RCC 7860 (cell line): ENCODE data around the gene AP1S2.
"Not testable (repeated sequence)": the region's sequence is repeated elsewhere in the genome, so short reads cannot be mapped to it uniquely, and the experiment has no call there.

Experiments
- DNase-seq: peaks from one replicate; pipeline ENCODE4 v3.0.0-alpha.2; 2015; ENCODE audit warnings: low spot score
- FAIRE-seq: peaks from 2 replicates; lab custom pipeline; 2012; peaks lifted over from hg19 to GRCh38; lab: Jason Lieb, UNC

Gene AP1S2

GRCh38 chrX:15855568-15856221 lies 1.1 kb upstream of the AP1S2 start:
- no peak for DNase-seq
- no peak for FAIRE-seq

GRCh38 chrX:15854080-15854655 lies 445 bp downstream of the AP1S2 start:
- no peak for FAIRE-seq
- DNase-seq = peak; percentile 23

GRCh38 chrX:15853586-15854079 lies 980 bp downstream of the AP1S2 start:
- FAIRE-seq = peak; percentile 41

GRCh38 chrX:15849555-15849954 lies 5.1 kb downstream of the AP1S2 start:
- no peak for DNase-seq
- no peak for FAIRE-seq

More at GRCh38 chrX:15853586-15854079, 980 bp downstream of the AP1S2 start:
- DNase-seq = no peak

GRCh38 chrX:15848576-15848975 lies 6.0 kb downstream of the AP1S2 start:
- no peak for DNase-seq
- FAIRE-seq = no peak

- no peak for FAIRE-seq
- no peak for DNase-seq
Measured at GRCh38 chrX:15843960-15844359, 10.7 kb downstream of the AP1S2 start.

GRCh38 chrX:15841853-15842516 lies 12.6 kb downstream of the AP1S2 start:
- no peak for FAIRE-seq

GRCh38 chrX:15838017-15838416 lies 16.6 kb downstream of the AP1S2 start:
- no peak for FAIRE-seq
- DNase-seq = no peak

More at GRCh38 chrX:15841853-15842516, 12.6 kb downstream of the AP1S2 start:
- DNase-seq = no peak

GRCh38 chrX:15834827-15835595 lies 19.6 kb downstream of the AP1S2 start:
- DNase-seq (no peak), FAIRE-seq (no peak)

- no peak for FAIRE-seq
- DNase-seq = no peak
Measured at GRCh38 chrX:15834053-15834452, 20.6 kb downstream of the AP1S2 start.

GRCh38 chrX:15831347-15831746 lies 23.3 kb downstream of the AP1S2 start:
- FAIRE-seq, DNase-seq: not testable (repeated sequence)

GRCh38 chrX:15829217-15829616 lies 25.4 kb downstream of the AP1S2 start:
- FAIRE-seq (no peak), DNase-seq (no peak)

GRCh38 chrX:15825936-15826335 lies 28.7 kb downstream of the AP1S2 start:
- no peak for DNase-seq
- no peak for FAIRE-seq

- FAIRE-seq (no peak), DNase-seq (no peak)
Measured at GRCh38 chrX:15822922-15823321, 31.7 kb downstream of the AP1S2 start.

- no peak for FAIRE-seq
- no peak for DNase-seq
Measured at GRCh38 chrX:15820106-15821073, 34.2 kb downstream of the AP1S2 start.

GRCh38 chrX:15816886-15817285 lies 37.7 kb downstream of the AP1S2 start:
- FAIRE-seq (no peak), DNase-seq (no peak)

- DNase-seq (no peak), FAIRE-seq (no peak)
Measured at GRCh38 chrX:15816438-15816809, 38.2 kb downstream of the AP1S2 start.

GRCh38 chrX:15815779-15816437 lies 38.7 kb downstream of the AP1S2 start:
- DNase-seq (no peak), FAIRE-seq (no peak)

GRCh38 chrX:15814771-15815365 lies 39.7 kb downstream of the AP1S2 start:
- DNase-seq (no peak), FAIRE-seq (no peak)
